ENCODE data around the gene EIF3I. TPM values are rescaled to one million over a fixed set of nuclear protein-coding genes. Genes with fewer than 3 reads are reported as not detected.

Gene EIF3I
- total and polyA plus RNA-seq, 2 of the 8 experiments (the other 6 are each of a cell fraction or from before 2014, with no cell fraction given): 247 to 346 TPM

- TF ChIP-seq CTCF (IDR thresholded peaks at IDR 0.05; ENCODE audit: control extremely low read depth in 1 of 3, insufficient read depth in 1 of 3, low read depth in 1 of 3, low read length in 3 of 3): peak in 2 of 3 experiments; percentile 16 to 27; a peak in 3 of 4 replicates
- no peak for TF ChIP-seq POU5F1 (IDR thresholded peaks at IDR 0.05; ENCODE audit: low read depth, low read length)
- no peak for TF ChIP-seq GABPA (IDR thresholded peaks at IDR 0.05; ENCODE audit: borderline replicate concordance, insufficient read depth, low read length)
- no peak for TF ChIP-seq HDAC6 (IDR thresholded peaks at IDR 0.05; ENCODE audit: low read depth, low read length)
- peak; percentile 81 for TF ChIP-seq POLR2AphosphoS5 (IDR thresholded peaks at IDR 0.05; ENCODE audit: low read depth, low read length)
- peak in 1 of 2 experiments; percentile 13; a peak in 1 of 4 replicates for TF ChIP-seq RAD21 (IDR thresholded peaks at IDR 0.05 in 1 of 2, conservative IDR thresholded peaks at IDR 0.05 in 1 of 2; ENCODE audit: low read depth in 2 of 2, low read length in 2 of 2)
- TF ChIP-seq ASH2L (IDR thresholded peaks at IDR 0.05; ENCODE audit: low read length): peak; percentile 34
- TF ChIP-seq JUN (IDR thresholded peaks at IDR 0.05; ENCODE audit: low read depth, low read length): no peak
- 0 out of 2 replicates have a peak, but pooled peaks have one; percentile 30 for TF ChIP-seq EGR1 (IDR thresholded peaks at IDR 0.05; ENCODE audit: borderline replicate concordance, low read depth, low read length)
- TF ChIP-seq SRF (IDR thresholded peaks at IDR 0.05; ENCODE audit: low read depth, low read length): no peak
- TF ChIP-seq POLR2A (IDR thresholded peaks at IDR 0.05; ENCODE audit: control extremely low read depth in 1 of 2, low read depth in 2 of 2, low read length in 2 of 2): peak in 1 of 2 experiments; percentile 73; a peak in 2 of 3 replicates
- TF ChIP-seq HDAC2 (IDR thresholded peaks at IDR 0.05; ENCODE audit: borderline replicate concordance in 1 of 2, low read depth in 2 of 2, low read length in 2 of 2): peak in 1 of 2 experiments; percentile 35; a peak in 1 of 4 replicates
- peak; percentile 83; the same call in 1 of the 2 replicates for TF ChIP-seq RBBP5 (IDR thresholded peaks at IDR 0.05; ENCODE audit: borderline replicate concordance, low read depth, low read length)
- TF ChIP-seq SIX5 (IDR thresholded peaks at IDR 0.05; ENCODE audit: low read depth, low read length): no peak
- no peak for TF ChIP-seq CBX8 (IDR thresholded peaks at IDR 0.05; ENCODE audit: borderline replicate concordance, low read depth, low read length)
- TF ChIP-seq SIN3A (conservative IDR thresholded peaks at IDR 0.05 in 1 of 2, IDR thresholded peaks at IDR 0.05 in 1 of 2; ENCODE audit: low read depth in 1 of 2, low read length in 2 of 2): peak in 1 of 2 experiments; percentile 61; a peak in 1 of 4 replicates
- peak; percentile 77 for TF ChIP-seq TAF1 (IDR thresholded peaks at IDR 0.05; ENCODE audit: low read depth, low read length)
- peak; percentile 85 for TF ChIP-seq TAF7 (optimal IDR thresholded peaks at IDR 0.05; ENCODE audit: borderline replicate concordance, low read depth, low read length)
- peak; percentile 53 for TF ChIP-seq TBP (IDR thresholded peaks at IDR 0.05; ENCODE audit: low read depth, low read length)
- no peak for TF ChIP-seq RFX5 (IDR thresholded peaks at IDR 0.05; ENCODE audit: borderline replicate concordance, low read depth, low read length)
These were observed 18.1 kb downstream of the EIF3I start (continued) for GRCh38 chr1:32240140-32240951.
